ENCODE measurements around the gene JAKMIP1. TPM values are rescaled to one million over a fixed set of nuclear protein-coding genes. Genes with fewer than 3 reads are reported as not detected.

JAKMIP1 gene
- polyA plus RNA-seq, 1 donor from 2014 or later = 15.3 TPM

GRCh38 chr4:6063684-6064083 lies 136.7 kb downstream of the JAKMIP1 start:
- Histone ChIP-seq H3K4me2 (ENCODE audit: low read length) (no peak overlapping the region), H3K4me3 (ENCODE audit: low read length) (no peak overlapping the region), H3K9me3 (ENCODE audit: low read length) (no peaks in the 10 kb centered on the region), H3K79me2 (replicated peaks; ENCODE audit: insufficient read depth, low read length) (no peaks in the 10 kb centered on the region), H3K27me3 (ENCODE audit: insufficient read depth, low read depth, low read length) (no peaks in the 10 kb centered on the region), H4K20me1 (ENCODE audit: insufficient read depth) (no peaks in the 10 kb centered on the region), H3K27ac (ENCODE audit: low read length) (no peak overlapping the region), H3K9me2 (ENCODE audit: insufficient read depth, low read length) (no peaks in the 10 kb centered on the region), H3F3A (ENCODE audit: insufficient read depth, low read length, poor library complexity, severe bottlenecking) (no peaks in the 10 kb centered on the region), H2AFZ (ENCODE audit: low read depth, low read length) (no peak overlapping the region), H3K9ac (ENCODE audit: low read length) (no peak overlapping the region), H3K36me3 (ENCODE audit: insufficient read depth, low read length) (no peaks in the 10 kb centered on the region)
- TF ChIP-seq MXI1 (conservative IDR thresholded peaks at IDR 0.05; ENCODE audit: poor library complexity, severe bottlenecking) (no peak), REST (IDR thresholded peaks at IDR 0.05; ENCODE audit: borderline replicate concordance) (no peak), EP300 (conservative IDR thresholded peaks at IDR 0.05; ENCODE audit: poor library complexity, severe bottlenecking) (no peak), CTCF (IDR thresholded peaks at IDR 0.05; ENCODE audit: poor library complexity, severe bottlenecking) (no peak), POLR2AphosphoS5 (IDR thresholded peaks at IDR 0.05) (no peak), SMC3 (conservative IDR thresholded peaks at IDR 0.05; ENCODE audit: poor library complexity) (no peak), EZH2 (IDR thresholded peaks at IDR 0.05; ENCODE audit: borderline replicate concordance, insufficient read depth, low read length, poor library complexity, severe bottlenecking) (no peak), TAF1 (IDR thresholded peaks at IDR 0.05; ENCODE audit: low read depth) (no peak), RAD21 (conservative IDR thresholded peaks at IDR 0.05) (no peak)

- H3K27me3 ChIP-seq (ENCODE audit: insufficient read depth, low read depth, low read length) = no peaks in the 10 kb centered on the region
- no peak overlapping the region for H2AFZ ChIP-seq (ENCODE audit: low read depth, low read length)
- no peaks in the 10 kb centered on the region for H4K20me1 ChIP-seq (ENCODE audit: insufficient read depth)
- H3K36me3 ChIP-seq (ENCODE audit: insufficient read depth, low read length) = no peaks in the 10 kb centered on the region
- H3F3A ChIP-seq (ENCODE audit: insufficient read depth, low read length, poor library complexity, severe bottlenecking) = no peaks in the 10 kb centered on the region
- no peaks in the 10 kb centered on the region for H3K9me3 ChIP-seq (ENCODE audit: low read length)
- TF ChIP-seq MXI1 (conservative IDR thresholded peaks at IDR 0.05; ENCODE audit: poor library complexity, severe bottlenecking) (no peak), EZH2 (IDR thresholded peaks at IDR 0.05; ENCODE audit: borderline replicate concordance, insufficient read depth, low read length, poor library complexity, severe bottlenecking) (no peak), REST (IDR thresholded peaks at IDR 0.05; ENCODE audit: borderline replicate concordance) (no peak)
- no peak overlapping the region for H3K9ac ChIP-seq (ENCODE audit: low read length)
- H3K4me2 ChIP-seq (ENCODE audit: low read length) = no peak overlapping the region
- no peaks in the 10 kb centered on the region for H3K79me2 ChIP-seq (replicated peaks; ENCODE audit: insufficient read depth, low read length)
- no peak overlapping the region for H3K4me3 ChIP-seq (ENCODE audit: low read length)
- H3K9me2 ChIP-seq (ENCODE audit: insufficient read depth, low read length) = no peaks in the 10 kb centered on the region
- no peak overlapping the region for H3K27ac ChIP-seq (ENCODE audit: low read length)
These were observed 138.2 kb downstream of the JAKMIP1 start for GRCh38 chr4:6062133-6062532.

All from neural cell (in vitro differentiated cells).